ENCODE measurements around the gene LRRC8A.
"Not testable (repeated sequence)": the region's sequence is repeated elsewhere in the genome, so short reads cannot be mapped to it uniquely, and the experiment has no call there.

The LRRC8A gene

GRCh38 chr9:128919402-128920089 lies 37.6 kb downstream of the LRRC8A start:
- DNase-seq (ENCODE audit: low read depth in 1 of 2, low spot score in 1 of 2): no peak

GRCh38 chr9:128920381-128921058 lies 38.6 kb downstream of the LRRC8A start, which contains the start of gene PHYHD1:
Gene PHYHD1 (plus strand): TSS chr9:128920982. CDS start chr9:128922324, 1,342 bp downstream.
- DNase-seq (ENCODE audit: low read depth in 1 of 2, low spot score in 1 of 2): no peak

GRCh38 chr9:128921881-128922763 lies 40.2 kb downstream of the LRRC8A start:
- no peak for DNase-seq (ENCODE audit: low read depth in 1 of 2, low spot score in 1 of 2)

GRCh38 chr9:128923493-128923883 lies 41.6 kb downstream of the LRRC8A start:
- no peak for DNase-seq (ENCODE audit: low read depth in 1 of 2, low spot score in 1 of 2)

GRCh38 chr9:128927731-128928411 lies 45.9 kb downstream of the LRRC8A start:
- peak in 1 of 2 donors; percentile 25 for DNase-seq (ENCODE audit: low read depth in 1 of 2, low spot score in 1 of 2)

- no peak for DNase-seq (ENCODE audit: low read depth in 1 of 2, low spot score in 1 of 2)
These were observed 46.7 kb downstream of the LRRC8A start for GRCh38 chr9:128928624-128929023.

- no peak for DNase-seq (ENCODE audit: low read depth in 1 of 2, low spot score in 1 of 2)
These were observed 47.6 kb downstream of the LRRC8A start for GRCh38 chr9:128929560-128929959.

GRCh38 chr9:128933731-128934130 lies 51.8 kb downstream of the LRRC8A start:
- no peak for DNase-seq (ENCODE audit: low read depth in 1 of 2, low spot score in 1 of 2)

GRCh38 chr9:128936171-128936865 lies 54.4 kb downstream of the LRRC8A start:
- no peak for DNase-seq (ENCODE audit: low read depth in 1 of 2, low spot score in 1 of 2)

GRCh38 chr9:128937310-128938165 lies 55.6 kb downstream of the LRRC8A start:
- DNase-seq (ENCODE audit: low read depth in 1 of 2, low spot score in 1 of 2): no peak

- DNase-seq (ENCODE audit: low read depth in 1 of 2, low spot score in 1 of 2): no peak
These were observed 58.5 kb downstream of the LRRC8A start for GRCh38 chr9:128940271-128940921.

GRCh38 chr9:128940946-128941755 lies 59.2 kb downstream of the LRRC8A start:
- DNase-seq (ENCODE audit: low read depth in 1 of 2, low spot score in 1 of 2): no peak

GRCh38 chr9:128943832-128944620 lies 62.1 kb downstream of the LRRC8A start:
- DNase-seq (ENCODE audit: low read depth in 1 of 2, low spot score in 1 of 2): no peak

GRCh38 chr9:128944966-128945365 lies 63.0 kb downstream of the LRRC8A start:
- DNase-seq (ENCODE audit: low read depth in 1 of 2, low spot score in 1 of 2): not testable (repeated sequence)

- no peak for DNase-seq (ENCODE audit: low read depth in 1 of 2, low spot score in 1 of 2)
These were observed 64.0 kb downstream of the LRRC8A start for GRCh38 chr9:128945798-128946501.

GRCh38 chr9:128946571-128947276 lies 64.8 kb downstream of the LRRC8A start:
- no peak for DNase-seq (ENCODE audit: low read depth in 1 of 2, low spot score in 1 of 2)
